Stromal cell of bone marrow (primary cell): ENCODE measurements around the gene PGRMC2.

ENCODE experiments used
- DNase-seq: peaks from one replicate; pipeline ENCODE4 v3.0.0-alpha.2; 2012; ENCODE audit warnings: low read depth

The PGRMC2 gene

DNA sequence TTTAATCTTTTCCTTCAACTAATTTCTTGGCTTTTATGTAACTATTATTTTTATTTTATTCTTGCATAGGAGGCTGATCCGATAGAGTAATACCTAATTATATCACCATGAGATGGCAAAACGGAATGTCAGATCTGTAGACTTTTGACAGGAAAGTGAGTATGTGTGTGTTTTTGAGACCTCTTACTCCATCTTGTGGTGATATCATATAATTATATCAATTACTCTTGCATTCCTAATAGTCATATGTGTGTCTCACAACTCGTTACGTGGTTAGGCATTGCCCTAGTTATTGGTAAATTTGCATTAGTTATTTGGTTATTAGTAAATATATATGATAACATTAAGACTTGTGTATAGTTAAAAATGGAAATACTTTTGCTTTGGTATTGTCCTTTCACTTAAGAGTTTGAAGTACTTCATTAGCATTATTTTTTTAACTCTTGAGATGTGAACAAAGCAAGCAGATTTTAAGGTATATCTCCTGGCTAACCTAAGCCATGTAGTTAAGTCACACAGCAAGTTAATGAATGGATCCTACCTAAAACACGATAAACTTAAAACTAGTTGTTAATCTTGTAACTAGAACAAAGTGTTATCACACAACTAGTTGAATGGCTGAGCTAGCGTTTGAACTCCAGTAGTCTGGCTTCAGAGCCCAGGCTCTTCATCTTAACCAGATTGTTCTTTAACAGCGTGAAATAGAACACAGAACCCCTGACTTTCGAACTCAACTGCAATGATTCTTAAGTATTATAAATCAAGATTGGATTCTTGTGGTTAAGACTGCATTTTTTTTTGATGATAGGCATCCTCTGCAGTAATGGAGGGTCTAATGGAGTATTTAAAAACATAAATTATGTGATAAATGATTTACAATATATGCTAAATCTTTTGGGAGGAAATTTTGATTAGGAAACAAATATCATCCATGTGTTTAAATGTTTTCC, 67.1 kb downstream of the PGRMC2 start:
- DNase-seq = peak; percentile 33
